ENCODE results near the gene SNED1. TPM values are rescaled to one million over a fixed set of nuclear protein-coding genes. Genes with fewer than 3 reads are reported as not detected.

SNED1 gene
- total RNA-seq, 1 experiment from 2014 or later, result 22.0 TPM

DNA sequence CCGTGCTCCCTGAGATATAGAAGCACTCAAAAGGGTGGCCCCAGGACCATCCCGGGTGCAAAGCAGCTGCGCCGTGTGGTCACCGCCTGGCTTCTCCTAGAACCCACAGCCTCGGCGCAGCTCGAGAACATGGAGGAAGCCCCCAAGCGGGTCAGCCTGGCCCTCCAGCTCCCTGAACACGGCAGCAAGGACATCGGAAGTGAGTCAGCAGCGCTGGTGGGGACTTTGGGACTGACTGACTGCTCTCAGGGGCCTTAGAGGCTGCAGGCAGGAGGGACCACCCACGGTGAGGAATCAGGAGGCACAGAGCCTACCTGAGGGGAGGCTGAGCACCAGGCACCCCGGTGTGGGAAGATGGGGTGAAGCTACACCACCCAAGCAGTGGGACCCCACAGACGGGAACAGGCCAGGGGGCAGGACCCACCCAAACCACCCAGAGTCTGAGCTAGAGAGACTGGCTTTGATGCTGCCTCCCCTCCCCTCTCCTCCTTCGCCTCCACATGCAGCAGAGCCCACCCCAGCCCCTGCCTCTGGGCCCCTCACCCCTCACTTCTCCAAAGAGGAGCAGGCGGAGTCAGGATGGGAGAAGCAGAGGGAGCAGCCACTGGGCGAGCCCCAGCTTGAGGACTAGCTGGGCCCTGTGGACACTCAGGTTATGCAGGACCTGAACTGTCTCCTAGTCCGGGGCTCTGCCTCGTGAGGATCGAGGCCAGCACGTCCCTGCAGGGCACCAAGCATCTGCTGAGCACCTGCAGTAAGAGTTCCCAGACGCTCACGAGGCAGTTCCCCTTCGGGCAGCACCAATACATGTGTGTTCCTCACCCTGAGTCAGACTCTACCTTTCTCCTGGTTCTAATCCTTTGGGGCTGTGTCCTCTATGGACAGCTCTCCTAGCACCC, 75.0 kb downstream of the SNED1 start:
- DNase-seq (ENCODE audit: unreplicated experiment), result no peak
- TF ChIP-seq, protein P1, sequence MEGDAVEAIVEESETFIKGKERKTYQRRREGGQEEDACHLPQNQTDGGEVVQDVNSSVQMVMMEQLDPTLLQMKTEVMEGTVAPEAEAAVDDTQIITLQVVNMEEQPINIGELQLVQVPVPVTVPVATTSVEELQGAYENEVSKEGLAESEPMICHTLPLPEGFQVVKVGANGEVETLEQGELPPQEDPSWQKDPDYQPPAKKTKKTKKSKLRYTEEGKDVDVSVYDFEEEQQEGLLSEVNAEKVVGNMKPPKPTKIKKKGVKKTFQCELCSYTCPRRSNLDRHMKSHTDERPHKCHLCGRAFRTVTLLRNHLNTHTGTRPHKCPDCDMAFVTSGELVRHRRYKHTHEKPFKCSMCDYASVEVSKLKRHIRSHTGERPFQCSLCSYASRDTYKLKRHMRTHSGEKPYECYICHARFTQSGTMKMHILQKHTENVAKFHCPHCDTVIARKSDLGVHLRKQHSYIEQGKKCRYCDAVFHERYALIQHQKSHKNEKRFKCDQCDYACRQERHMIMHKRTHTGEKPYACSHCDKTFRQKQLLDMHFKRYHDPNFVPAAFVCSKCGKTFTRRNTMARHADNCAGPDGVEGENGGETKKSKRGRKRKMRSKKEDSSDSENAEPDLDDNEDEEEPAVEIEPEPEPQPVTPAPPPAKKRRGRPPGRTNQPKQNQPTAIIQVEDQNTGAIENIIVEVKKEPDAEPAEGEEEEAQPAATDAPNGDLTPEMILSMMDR (IDR thresholded peaks at IDR 0.05; ENCODE audit: unreplicated experiment), result no peak
- POLR2A ChIA-PET, result interaction anchor here (0.9 kb wide), 1 partner anchor 9 kb away, joined by 3 read pairs; no protein-coding TSS in a partner anchor
- BruUV-seq (replicated peaks), result no TSS peak
- CTCF ChIA-PET, result interaction anchor here (1.2 kb wide), 1 partner anchor 222 kb away, joined by 3 read pairs; no protein-coding TSS in a partner anchor
- intact Hi-C loops (cut with micrococcal nuclease), result no loop called here
- Mint-ChIP-seq H3K4me3 (ENCODE audit: unreplicated experiment) (no peak overlapping the region), H3K9me3 (ENCODE audit: unreplicated experiment) (no peaks in the 10 kb centered on the region), H3K27ac (ENCODE audit: low read depth, unreplicated experiment) (no peak overlapping the region), H3K4me1 (ENCODE audit: insufficient read depth, unreplicated experiment) (no peaks in the 10 kb centered on the region), H3K36me3 (ENCODE audit: insufficient read depth, unreplicated experiment) (peaks cover 14% of the 10 kb centered on the region), H3K27me3 (ENCODE audit: insufficient read depth, unreplicated experiment) (no peaks in the 10 kb centered on the region)

DNA sequence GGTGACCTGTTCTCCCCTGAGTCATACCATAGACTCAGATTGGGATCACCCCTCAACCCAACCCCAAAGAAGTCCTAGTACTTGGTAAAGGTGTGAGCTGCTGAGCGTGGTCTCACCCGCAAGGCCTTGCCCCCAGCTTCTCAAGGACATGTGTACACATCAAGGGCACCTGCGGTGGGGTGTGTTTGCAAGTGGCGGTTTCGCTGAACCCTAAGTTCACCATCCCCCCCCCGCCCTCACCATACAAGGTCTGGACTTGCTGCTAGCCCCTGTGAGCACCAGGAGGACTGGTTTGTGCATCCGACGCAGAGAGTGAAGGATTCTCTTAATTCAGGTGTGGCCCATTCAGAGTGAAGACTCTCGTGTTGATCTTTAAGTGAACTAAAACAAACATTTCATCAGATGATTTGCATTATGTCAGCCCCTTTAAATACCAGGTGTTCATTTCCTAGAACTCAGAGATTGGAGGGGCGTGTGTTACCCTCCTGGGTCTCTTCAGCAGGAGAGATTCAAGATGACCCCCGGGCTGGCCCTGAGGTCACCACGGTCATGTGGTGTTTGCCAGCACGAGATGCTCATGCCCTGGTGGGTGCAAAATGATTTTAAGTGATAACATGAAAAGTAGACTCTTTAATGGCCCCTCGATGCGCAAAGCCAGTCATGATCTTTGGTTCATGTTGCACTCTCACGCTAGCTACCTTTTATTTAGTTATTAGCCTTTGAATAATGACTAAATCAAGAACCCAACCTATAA, 75.8 kb downstream of the SNED1 start:
- Mint-ChIP-seq H3K36me3 (ENCODE audit: insufficient read depth, unreplicated experiment) (peaks cover 12% of the 10 kb centered on the region), H3K27ac (ENCODE audit: low read depth, unreplicated experiment) (no peak overlapping the region), H3K27me3 (ENCODE audit: insufficient read depth, unreplicated experiment) (no peaks in the 10 kb centered on the region), H3K9me3 (ENCODE audit: unreplicated experiment) (no peaks in the 10 kb centered on the region), H3K4me3 (ENCODE audit: unreplicated experiment) (no peak overlapping the region), H3K4me1 (ENCODE audit: insufficient read depth, unreplicated experiment) (no peaks in the 10 kb centered on the region)
- ChIA-PET CTCF (no interaction called here), POLR2A (no interaction called here)
- intact Hi-C loops (cut with micrococcal nuclease), result no loop called here
- TF ChIP-seq, protein P1 (IDR thresholded peaks at IDR 0.05; ENCODE audit: unreplicated experiment), result no peak
- no TSS peak for BruUV-seq (replicated peaks)
- no peak for DNase-seq (ENCODE audit: unreplicated experiment)

DNA sequence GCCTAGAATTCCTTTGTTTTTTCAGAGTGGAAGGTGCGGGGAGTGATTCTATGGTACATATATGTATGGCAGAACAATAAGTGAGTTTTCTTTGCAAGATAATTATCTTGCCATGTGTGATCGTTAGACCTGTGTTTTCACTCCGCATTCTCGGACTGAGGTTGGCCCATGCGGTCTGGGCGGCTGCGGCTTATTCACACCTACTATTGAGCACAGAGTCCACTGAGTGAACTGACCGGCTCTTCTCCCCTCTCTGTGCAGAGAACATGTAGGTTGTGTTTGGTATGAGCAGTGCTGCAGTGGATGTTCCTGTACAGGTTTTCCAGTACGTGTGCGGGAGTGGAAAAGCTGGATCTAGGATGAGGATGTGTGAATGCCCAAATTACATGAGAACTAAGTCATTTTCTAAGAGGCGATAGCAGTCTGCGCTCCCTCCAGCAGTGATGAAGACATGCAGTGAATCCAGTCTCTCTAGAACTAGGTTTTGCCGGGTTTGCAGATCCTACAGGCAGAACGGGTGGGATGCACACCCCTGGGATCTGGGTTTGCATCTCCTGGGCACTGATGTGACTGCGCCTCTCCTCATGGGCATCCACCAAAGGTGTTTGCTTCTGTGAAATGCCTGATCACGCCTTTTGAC, 76.6 kb downstream of the SNED1 start:
- ChIA-PET CTCF (no interaction called here), POLR2A (no interaction called here)
- Mint-ChIP-seq H3K9me3 (ENCODE audit: unreplicated experiment) (no peaks in the 10 kb centered on the region), H3K27me3 (ENCODE audit: insufficient read depth, unreplicated experiment) (no peaks in the 10 kb centered on the region), H3K27ac (ENCODE audit: low read depth, unreplicated experiment) (no peak overlapping the region), H3K36me3 (ENCODE audit: insufficient read depth, unreplicated experiment) (peaks cover 16% of the 10 kb centered on the region), H3K4me3 (ENCODE audit: unreplicated experiment) (no peak overlapping the region), H3K4me1 (ENCODE audit: insufficient read depth, unreplicated experiment) (no peaks in the 10 kb centered on the region)
- no peak for DNase-seq (ENCODE audit: unreplicated experiment)
- TF ChIP-seq, protein P1 (IDR thresholded peaks at IDR 0.05; ENCODE audit: unreplicated experiment), result no peak
- intact Hi-C loops (cut with micrococcal nuclease), result loop anchor here (5.0 kb wide), 1 partner anchor 223 kb away; no protein-coding TSS in a partner anchor
- no TSS peak for BruUV-seq (replicated peaks)

All from MCF 10A (cell line).